ENCODE measurements around the gene PPP1R12A. TPM values are rescaled to one million over a fixed set of nuclear protein-coding genes. Genes with fewer than 3 reads are reported as not detected.
A peak's percentile ranks its signal among the peaks of the same experiment; 100 is the strongest.

PPP1R12A gene
- polyA plus RNA-seq, 3 donors, result 26.2 to 57.2 (median 33.1) TPM

DNA sequence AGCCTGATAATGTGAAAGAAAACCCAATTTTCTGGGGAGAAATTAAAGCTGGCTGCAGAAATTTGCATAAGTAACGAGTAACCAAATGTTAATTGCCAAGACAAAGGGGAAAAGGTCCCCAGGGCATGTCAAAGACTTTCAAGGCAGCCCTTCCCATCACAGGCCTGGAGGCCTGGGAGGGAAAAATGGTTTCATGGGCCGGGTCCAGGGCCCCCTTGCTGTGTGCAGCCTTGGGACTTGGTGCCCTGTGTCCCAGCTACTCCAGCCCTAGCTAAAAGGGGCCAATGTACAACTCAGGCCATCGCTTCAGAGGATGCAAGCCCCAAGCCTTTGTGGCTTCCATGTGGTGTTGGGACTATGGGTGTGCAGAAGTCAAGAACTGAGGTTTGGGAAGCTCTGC, 96.5 kb downstream of the PPP1R12A start:
- H3K27ac ChIP-seq (ENCODE audit: low read depth in 1 of 2, low read length in 2 of 2), result no peak overlapping the region
- H2AFZ ChIP-seq (ENCODE audit: insufficient read depth, low read depth, low read length, poor library complexity, severe bottlenecking), result no peak overlapping the region
- H3K4me3 ChIP-seq (replicated peaks in 1 of 3; ENCODE audit: low read depth in 2 of 3, low read length in 3 of 3), result no peak overlapping the region
- Mint-ChIP-seq H3K36me3 (peaks cover 41 to 55% of the 10 kb centered on the region in 2 donors), H3K9me3 (peaks cover 15 to 24% (median 16%) of the 10 kb centered on the region in 7 donors), H3K4me1 (no peaks in the 10 kb centered on the region), H3K27ac (peak overlapping the region in 1 of 7 donors; percentile 10), H3K27me3 (ENCODE audit: low read depth in 3 of 3) (no peaks in the 10 kb centered on the region), H3K4me3 (no peak overlapping the region)
- H3K4me2 ChIP-seq (replicated peaks; ENCODE audit: extremely low read depth, low read length, poor library complexity, severe bottlenecking), result no peak overlapping the region
- no peak for DNase-seq
- no peak overlapping the region for H3K9ac ChIP-seq (ENCODE audit: insufficient read depth, low read length, poor library complexity, severe bottlenecking)
- peaks cover 80% of the 10 kb centered on the region for H3K79me2 ChIP-seq (ENCODE audit: insufficient read depth, low read length)
- H4K20me1 ChIP-seq (ENCODE audit: insufficient read depth, low read length), result peaks cover 91% of the 10 kb centered on the region
- TF ChIP-seq, protein P1, sequence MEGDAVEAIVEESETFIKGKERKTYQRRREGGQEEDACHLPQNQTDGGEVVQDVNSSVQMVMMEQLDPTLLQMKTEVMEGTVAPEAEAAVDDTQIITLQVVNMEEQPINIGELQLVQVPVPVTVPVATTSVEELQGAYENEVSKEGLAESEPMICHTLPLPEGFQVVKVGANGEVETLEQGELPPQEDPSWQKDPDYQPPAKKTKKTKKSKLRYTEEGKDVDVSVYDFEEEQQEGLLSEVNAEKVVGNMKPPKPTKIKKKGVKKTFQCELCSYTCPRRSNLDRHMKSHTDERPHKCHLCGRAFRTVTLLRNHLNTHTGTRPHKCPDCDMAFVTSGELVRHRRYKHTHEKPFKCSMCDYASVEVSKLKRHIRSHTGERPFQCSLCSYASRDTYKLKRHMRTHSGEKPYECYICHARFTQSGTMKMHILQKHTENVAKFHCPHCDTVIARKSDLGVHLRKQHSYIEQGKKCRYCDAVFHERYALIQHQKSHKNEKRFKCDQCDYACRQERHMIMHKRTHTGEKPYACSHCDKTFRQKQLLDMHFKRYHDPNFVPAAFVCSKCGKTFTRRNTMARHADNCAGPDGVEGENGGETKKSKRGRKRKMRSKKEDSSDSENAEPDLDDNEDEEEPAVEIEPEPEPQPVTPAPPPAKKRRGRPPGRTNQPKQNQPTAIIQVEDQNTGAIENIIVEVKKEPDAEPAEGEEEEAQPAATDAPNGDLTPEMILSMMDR (IDR thresholded peaks at IDR 0.05), result no peak
- H3K36me3 ChIP-seq (replicated peaks in 1 of 2; ENCODE audit: control insufficient read depth in 1 of 2, insufficient read depth in 2 of 2, low read length in 2 of 2), result peaks cover 32 to 76% of the 10 kb centered on the region in 2 donors
- WGBS (ENCODE audit: insufficient coverage), result 100% methylated on average over 2 of the region's 3 CpGs
- intact Hi-C loops (cut with micrococcal nuclease), result no loop called here
- H3K4me1 ChIP-seq (ENCODE audit: control insufficient read depth in 1 of 2, insufficient read depth in 2 of 2, low read length in 2 of 2), result no peaks in the 10 kb centered on the region
- no peaks in the 10 kb centered on the region for H3K27me3 ChIP-seq (ENCODE audit: control insufficient read depth in 2 of 2, insufficient read depth in 2 of 2, low read length in 2 of 2)
- peaks cover 15% of the 10 kb centered on the region in 2 donors for H3K9me3 ChIP-seq (replicated peaks in 1 of 2; ENCODE audit: control insufficient read depth in 1 of 2, insufficient read depth in 1 of 2, low read length in 2 of 2)

DNA sequence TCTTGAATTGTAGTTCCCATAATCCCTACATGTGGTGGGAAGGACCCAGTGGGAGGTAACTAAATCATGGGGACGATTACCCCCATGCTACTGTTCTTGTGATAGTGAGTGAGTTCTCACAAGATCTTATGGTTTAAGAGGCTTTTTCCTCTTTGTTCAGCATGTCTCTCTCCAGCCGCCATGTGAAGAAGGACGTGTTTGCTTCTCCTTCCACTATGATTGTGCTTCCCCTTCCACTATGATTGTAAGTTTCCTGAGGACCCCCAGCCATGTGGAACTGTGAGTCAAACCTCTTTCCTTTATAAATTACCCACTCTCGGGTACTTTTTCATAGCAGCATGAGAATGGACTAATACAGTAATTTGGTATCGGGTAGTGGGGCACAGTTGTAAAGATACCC, 97.3 kb downstream of the PPP1R12A start:
- Histone ChIP-seq H3K4me2 (replicated peaks; ENCODE audit: extremely low read depth, low read length, poor library complexity, severe bottlenecking) (no peak overlapping the region), H3K9me3 (replicated peaks in 1 of 2; ENCODE audit: control insufficient read depth in 1 of 2, insufficient read depth in 1 of 2, low read length in 2 of 2) (peaks cover 15% of the 10 kb centered on the region in 2 donors), H3K36me3 (replicated peaks in 1 of 2; ENCODE audit: control insufficient read depth in 1 of 2, insufficient read depth in 2 of 2, low read length in 2 of 2) (peaks cover 26 to 74% of the 10 kb centered on the region in 2 donors), H3K4me3 (replicated peaks in 1 of 3; ENCODE audit: low read depth in 2 of 3, low read length in 3 of 3) (no peak overlapping the region), H3K79me2 (ENCODE audit: insufficient read depth, low read length) (peaks cover 81% of the 10 kb centered on the region), H3K4me1 (ENCODE audit: control insufficient read depth in 1 of 2, insufficient read depth in 2 of 2, low read length in 2 of 2) (no peaks in the 10 kb centered on the region), H3K9ac (ENCODE audit: insufficient read depth, low read length, poor library complexity, severe bottlenecking) (no peak overlapping the region), H2AFZ (ENCODE audit: insufficient read depth, low read depth, low read length, poor library complexity, severe bottlenecking) (no peak overlapping the region), H3K27me3 (ENCODE audit: control insufficient read depth in 2 of 2, insufficient read depth in 2 of 2, low read length in 2 of 2) (no peaks in the 10 kb centered on the region), H3K27ac (ENCODE audit: low read depth in 1 of 2, low read length in 2 of 2) (no peak overlapping the region), H4K20me1 (ENCODE audit: insufficient read depth, low read length) (peaks cover 91% of the 10 kb centered on the region)
- Mint-ChIP-seq H3K4me3 (no peak overlapping the region), H3K27ac (peak overlapping the region in 3 of 7 donors; percentile 5 to 61 (median 44)), H3K9me3 (peaks cover 15 to 24% (median 16%) of the 10 kb centered on the region in 7 donors), H3K36me3 (peaks cover 36 to 55% of the 10 kb centered on the region in 2 donors), H3K4me1 (no peaks in the 10 kb centered on the region), H3K27me3 (ENCODE audit: low read depth in 3 of 3) (no peaks in the 10 kb centered on the region)
- intact Hi-C loops (cut with micrococcal nuclease), result no loop called here
- TF ChIP-seq, protein P1 (IDR thresholded peaks at IDR 0.05), result no peak
- 100% methylated on average over 1 of the region's 5 CpGs for WGBS (ENCODE audit: insufficient coverage)
- no peak for DNase-seq

All from CD14-positive monocyte (primary cell).